Stimulated activated CD4-positive, alpha-beta T cell treated with anti-CD3 and anti-CD28 coated beads, Interleukin-12 subunit alpha, Interleukin-12 subunit beta, amount 100 ng/mL, for 24 hours (primary cell): ENCODE results near the gene PIEZO1.

Source experiments
- DNase-seq, 2 experiments: peaks; one replicate each; pipeline ENCODE4 v3.0.0-alpha.2; 2020; ENCODE audit warnings: low read depth in 2 of 2

Gene PIEZO1

GRCh38 chr16:88750854-88751253, 34.2 kb downstream of the PIEZO1 start:
- DNase-seq, result no peak

- no peak for DNase-seq
Observed at GRCh38 chr16:88749358-88749757, 35.7 kb downstream of the PIEZO1 start.

- DNase-seq, result no peak
Observed at GRCh38 chr16:88748364-88748763, 36.7 kb downstream of the PIEZO1 start.

DNA sequence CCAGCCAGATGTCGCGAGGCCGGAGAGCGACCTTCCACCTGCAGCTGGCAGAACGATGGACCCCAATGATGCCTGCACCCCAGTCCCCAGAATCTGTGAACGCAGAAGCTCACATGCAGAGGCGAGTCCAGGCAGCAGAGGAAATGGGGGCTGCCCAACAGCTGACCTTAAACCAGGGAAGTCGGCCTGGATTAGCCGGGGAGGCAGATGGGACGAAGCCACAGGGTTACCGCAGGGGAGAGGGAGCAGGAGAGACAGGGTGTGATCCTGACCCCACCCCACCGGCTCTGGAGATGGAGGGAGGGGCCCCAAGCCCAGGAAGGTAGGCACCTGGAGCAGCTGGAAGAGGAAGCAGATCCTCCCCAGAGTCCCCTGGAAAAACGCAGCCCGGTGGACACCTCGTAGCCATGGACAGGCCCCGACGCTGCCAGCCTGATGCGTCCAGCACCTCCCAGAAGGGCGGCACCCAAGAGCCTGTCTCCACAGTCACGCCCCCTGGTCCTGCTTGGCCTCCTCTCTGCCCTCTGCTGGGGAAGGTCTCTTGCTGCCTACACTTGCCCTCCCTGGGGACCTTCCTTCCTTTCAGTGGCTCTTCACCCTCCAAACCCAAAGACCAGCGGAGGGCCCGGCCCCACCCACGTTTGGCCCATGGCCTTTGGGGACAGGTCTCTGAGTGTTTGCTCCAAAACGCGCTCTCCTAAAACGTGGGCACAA, 37.3 kb downstream of the PIEZO1 start:
- DNase-seq, result no peak

DNA sequence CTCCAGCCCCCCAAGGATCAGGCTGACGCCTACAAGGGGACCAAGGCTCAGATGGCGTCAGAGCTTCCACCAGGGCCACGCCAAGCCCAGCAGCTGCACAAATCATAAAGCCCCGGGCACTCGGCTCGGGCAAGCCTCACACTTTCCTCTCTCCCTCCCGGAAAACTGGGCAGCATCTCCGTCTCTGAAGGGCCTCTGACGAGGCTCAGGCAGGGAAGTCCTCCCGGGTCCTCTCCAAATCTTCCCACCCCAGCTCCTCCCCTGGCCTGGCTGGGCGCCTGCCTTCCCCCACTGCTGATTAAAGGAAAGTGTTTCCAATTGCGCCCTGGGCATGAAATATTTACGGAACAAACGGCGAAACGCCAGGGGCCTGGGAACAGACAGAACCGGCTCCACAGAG, 38.5 kb downstream of the PIEZO1 start:
- DNase-seq, result no peak

DNA sequence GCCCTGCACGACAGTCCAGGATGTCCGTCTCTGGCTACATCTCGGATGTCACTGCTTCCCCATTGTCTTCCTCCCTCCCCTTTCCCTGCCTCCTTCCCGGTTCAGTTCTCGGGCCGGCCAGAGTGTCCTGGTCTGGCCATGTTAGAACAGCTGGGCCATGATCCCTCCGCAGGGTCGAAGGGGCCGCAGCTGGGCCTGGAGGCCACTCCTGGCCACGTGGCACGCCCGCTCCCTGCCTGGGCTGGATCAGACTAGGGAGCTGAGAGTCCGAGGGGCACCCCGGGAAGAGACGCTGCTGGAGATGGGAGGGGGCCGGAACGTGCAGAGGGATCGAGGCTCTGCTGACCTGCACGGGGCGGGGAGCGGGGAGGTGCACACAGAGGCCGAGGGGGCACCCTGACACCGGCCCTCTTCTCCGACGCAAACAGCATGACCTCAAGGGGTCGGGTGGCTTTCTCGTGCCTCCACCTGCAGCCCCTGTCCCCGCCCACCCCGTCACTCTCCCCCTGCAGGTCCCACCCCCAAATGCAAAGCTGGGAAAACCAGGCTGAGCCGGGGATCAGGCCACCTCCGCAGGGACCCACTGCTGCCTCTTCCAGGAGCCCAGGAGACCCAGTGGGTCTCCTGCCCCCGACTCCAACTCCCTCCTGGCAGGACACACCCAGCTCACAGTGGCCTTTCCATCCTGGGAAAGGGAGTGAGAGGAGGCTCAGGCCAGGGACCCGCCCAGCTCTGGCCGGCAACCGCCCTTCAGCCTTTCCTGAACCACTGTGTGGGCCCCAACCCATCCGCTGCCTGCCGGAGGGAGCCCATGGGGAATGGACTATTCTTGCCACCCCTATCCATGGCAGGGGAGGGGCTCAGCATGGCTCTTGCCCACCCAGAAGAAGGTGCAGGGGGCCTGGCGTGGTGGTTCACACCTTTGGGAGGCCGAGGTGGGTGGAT, 40.2 kb downstream of the PIEZO1 start:
- no peak for DNase-seq

DNA sequence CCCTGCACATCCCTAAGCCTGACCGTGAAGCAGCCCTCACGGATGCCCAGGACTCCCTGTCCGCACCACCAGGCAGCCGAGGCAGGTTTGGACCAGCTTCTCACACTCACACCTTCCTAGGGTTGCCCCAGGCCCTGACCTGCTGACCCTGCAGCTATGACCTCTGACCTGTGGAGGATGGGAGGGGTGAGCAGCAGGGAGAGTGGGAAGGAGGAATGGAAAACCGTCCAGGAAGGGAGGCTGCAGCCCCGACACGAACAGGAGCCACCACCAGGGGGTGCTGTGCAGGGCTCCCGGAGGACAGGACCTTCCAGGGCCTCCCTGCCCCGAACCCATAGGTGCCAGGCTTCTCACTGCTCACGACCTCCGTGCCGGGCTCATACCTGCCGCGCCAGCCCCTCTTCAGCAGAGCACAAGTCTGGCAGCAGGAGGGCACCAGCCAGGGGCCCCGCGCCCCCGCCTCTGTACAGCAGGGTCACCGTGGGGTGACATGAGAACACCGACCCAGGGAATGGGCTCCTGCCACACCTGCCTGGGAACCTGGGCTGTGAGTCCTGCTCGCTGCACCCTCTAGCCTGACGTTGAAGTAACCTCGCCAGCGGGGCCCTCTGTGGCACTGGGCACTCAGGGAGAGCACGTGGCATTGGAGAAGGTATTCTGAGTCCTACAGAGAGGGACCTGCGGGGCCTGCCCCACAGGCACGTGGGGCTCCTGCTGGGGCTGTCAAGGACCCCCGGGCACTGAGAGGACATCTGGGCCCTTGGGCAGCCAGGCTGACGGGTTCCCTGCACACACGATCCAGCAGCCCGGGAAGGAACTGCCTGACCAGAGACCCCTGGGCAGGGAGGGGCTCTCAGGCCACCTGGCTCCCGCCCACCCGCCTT, 41.1 kb downstream of the PIEZO1 start:
- DNase-seq, result peak; percentile 58 to 69

DNA sequence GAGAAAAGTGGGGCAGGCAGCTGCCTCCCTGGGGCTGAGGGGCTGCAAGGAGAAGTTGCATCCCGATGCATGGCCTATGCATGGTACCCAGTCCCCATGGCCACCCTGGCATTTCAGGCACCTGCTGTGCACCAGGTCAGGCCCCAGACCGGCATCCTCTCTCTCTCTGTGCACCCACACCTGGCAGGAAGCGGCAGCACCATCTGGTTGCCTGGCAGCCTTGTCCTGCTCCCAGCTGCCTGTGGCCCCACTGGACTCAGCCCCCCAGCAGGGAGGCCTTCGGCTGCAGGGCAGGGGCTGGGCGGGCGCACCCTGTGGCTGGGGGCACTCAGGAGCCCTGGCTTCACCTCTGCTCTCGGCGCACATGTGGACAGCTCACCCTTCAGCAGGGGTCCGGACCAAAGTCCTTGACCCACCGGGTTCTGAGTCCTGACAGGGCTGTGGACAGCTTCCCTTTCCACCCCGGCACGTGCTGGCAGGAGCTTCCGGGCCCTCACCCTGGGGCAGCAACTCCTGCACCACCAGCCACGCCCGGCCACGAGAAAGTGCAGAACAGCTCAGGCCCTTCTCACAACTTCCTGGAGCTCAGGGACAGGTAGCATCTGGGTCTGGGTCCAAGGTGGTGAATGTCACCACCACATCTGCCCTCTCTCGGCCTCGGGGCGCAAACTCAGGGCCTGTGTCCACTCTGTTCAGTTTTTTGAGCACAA, 42.0 kb downstream of the PIEZO1 start:
- DNase-seq, result no peak

GRCh38 chr16:88741368-88741767, 43.7 kb downstream of the PIEZO1 start:
- DNase-seq, result no peak

DNA sequence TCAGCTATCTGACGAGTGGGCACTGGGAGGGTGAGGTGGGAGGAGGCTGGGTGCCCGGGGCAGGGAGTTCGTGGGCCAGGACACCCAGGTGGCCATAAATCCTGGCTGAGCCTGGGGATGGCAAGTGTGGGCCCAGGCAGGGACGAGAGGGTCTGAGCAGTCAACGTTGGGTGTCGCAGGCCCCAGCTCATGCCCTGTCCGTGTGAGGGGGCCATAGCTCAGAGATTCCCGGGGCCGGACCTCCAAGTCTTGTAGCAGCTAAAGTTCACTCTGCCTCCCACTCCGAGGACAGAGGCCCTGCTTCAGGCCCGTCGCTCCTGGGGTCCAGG, 44.3 kb downstream of the PIEZO1 start:
- DNase-seq, result no peak

GRCh38 chr16:88739977-88740726, 44.9 kb downstream of the PIEZO1 start:
- no peak for DNase-seq

- DNase-seq, result no peak
Observed at GRCh38 chr16:88739139-88739976, 45.7 kb downstream of the PIEZO1 start.

DNA sequence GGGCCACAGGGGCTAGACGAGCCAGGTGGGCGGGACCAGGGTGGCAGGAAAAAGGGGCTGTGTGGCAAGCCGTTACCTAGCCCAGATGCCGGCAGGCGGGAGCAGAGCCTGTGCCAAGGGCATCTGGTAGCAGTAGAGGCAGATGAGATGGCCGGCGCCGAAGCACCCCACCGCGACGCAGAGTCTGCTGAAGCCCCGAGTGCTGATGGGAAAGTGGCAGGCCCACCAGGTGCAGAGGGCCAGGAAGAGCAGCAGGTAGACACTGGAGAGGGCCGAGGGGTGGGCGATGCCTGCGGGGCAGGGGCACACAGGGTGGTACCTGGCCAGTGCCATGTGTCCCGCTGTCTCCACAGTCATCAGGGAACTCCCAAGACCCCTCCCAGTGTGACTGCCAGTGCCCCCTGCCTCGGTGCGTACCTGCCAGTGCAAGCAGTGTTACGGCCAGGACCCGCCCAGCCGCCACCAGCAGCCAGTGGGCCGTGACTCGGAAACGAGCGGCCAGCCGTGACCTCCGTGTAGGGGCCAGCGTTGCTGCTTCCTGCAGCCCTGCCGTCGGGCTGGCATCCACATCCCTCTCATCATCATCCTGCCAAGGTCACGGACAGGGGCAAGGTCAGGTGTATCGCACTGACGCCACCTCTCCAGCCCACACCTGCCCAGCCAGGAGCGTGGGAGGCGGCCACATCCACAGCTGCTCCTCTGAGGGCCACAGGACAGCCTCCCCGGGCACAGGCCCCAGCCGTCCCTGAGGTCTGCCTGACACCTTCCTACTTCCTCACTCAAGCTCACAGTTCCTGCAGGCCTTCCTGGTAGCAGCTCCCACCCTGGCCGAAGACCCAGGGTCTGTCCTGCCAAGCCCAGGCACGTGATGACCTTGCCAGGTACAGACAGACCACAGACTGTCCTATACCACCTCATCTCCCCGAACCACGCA, 46.6 kb downstream of the PIEZO1 start:
- no peak for DNase-seq

DNA sequence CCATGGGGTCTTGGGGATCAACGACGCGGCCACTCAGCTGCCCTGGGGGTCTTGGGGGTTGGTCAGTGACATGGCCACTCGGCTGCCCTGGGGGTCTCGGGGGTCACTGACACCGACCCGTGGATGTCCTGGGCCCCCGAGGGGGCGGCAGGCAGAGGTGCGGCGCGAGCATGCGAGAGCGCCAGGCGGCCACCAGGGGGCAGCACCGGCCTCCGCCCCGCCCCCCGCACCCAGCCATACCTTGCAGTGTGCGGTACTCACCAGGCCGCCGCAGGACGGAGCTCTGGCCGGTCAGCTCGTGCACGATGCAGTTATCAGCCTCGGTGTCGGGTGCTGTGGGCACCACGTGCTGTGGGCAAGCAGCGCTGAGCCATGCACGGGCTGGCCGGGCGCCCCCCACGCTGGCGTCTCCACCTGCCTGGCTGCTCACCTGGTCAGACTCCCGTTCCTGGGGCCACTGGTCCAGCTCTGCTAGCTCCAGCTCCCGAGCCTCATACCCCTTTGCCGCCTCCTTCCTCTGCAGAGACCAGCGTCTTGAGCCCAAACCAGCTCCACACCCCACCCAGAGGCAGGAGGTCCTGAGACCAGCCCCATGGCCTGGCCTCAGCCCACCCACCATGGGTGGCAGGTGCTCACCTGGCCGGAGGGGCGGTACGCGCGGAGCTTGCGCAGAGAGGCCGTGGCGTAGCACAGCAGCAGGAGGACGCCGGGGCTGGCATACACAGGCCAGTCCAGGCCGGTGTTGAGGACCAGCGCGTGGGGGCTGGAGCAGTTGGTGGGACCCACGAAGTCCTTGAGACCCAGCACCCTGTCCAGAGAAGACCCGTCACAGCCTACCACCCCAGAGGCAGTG, 47.5 kb downstream of the PIEZO1 start:
- peak; percentile 28 to 47 for DNase-seq

- no peak for DNase-seq
Observed at GRCh38 chr16:88736496-88736895, 48.5 kb downstream of the PIEZO1 start.

DNA sequence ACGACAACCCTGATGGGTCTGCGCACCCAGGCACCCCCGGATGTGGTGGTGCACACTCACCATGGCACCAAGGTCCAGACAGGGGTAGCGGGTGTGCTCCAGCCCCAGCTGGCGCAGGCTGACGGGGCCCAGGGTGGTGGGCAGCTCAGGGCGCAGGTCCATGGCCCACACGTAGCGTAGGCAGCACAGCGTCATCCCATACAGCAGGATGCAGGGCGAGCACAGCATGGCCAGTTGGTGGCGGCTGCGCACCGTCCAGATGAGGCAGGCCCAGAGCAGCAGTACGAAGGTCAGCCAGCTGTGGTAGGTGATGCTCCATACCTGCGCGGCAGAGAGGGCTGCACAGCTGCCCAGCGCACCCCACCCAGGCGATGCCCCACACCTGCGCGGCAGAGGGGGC, 48.9 kb downstream of the PIEZO1 start:
- DNase-seq, result no peak

- DNase-seq, result no peak
Observed at GRCh38 chr16:88735616-88736015, 49.4 kb downstream of the PIEZO1 start.

- DNase-seq, result no peak
Observed at GRCh38 chr16:88735121-88735520, 49.9 kb downstream of the PIEZO1 start.
